ENCODE data around the gene CGA.

CGA gene

GRCh38 chr6:87110636-87111035 is 15.7 kb upstream of the CGA start:
- Histone ChIP-seq H3K36me3 (ENCODE audit: control insufficient read depth, low read length) (no peaks in the 10 kb centered on the region), H3K4me3 (ENCODE audit: low read length) (no peak overlapping the region), H3K9me2 (replicated peaks; ENCODE audit: control insufficient read depth, low read length) (no peaks in the 10 kb centered on the region), H3K9me3 (ENCODE audit: control insufficient read depth, insufficient read depth, low read length) (no peaks in the 10 kb centered on the region; the same call in 1 of the 2 replicates), H3F3A (ENCODE audit: control insufficient read depth, insufficient read depth) (no peaks in the 10 kb centered on the region), H3K4me2 (ENCODE audit: low read length) (no peak overlapping the region), H3K27me3 (ENCODE audit: control insufficient read depth, low read length) (no peaks in the 10 kb centered on the region), H4K20me1 (ENCODE audit: control insufficient read depth, insufficient read depth, low read depth, low read length) (no peaks in the 10 kb centered on the region), H3K79me2 (ENCODE audit: control insufficient read depth, low read length) (no peaks in the 10 kb centered on the region), H3K4me1 (ENCODE audit: control insufficient read depth, low read length) (peaks cover 7% of the 10 kb centered on the region; the same call in 1 of the 2 replicates), H3K27ac (ENCODE audit: low read depth, low read length) (no peak overlapping the region)
- TF ChIP-seq CTCF (IDR thresholded peaks at IDR 0.05; ENCODE audit: low read depth, low read length, poor library complexity, severe bottlenecking) (no peak), EZH2phosphoT487 (IDR thresholded peaks at IDR 0.05; ENCODE audit: borderline replicate concordance, low read length) (no peak)

- no peaks in the 10 kb centered on the region for H3K9me2 ChIP-seq (replicated peaks; ENCODE audit: control insufficient read depth, low read length)
- no peaks in the 10 kb centered on the region for H3K4me1 ChIP-seq (ENCODE audit: control insufficient read depth, low read length)
- no peak overlapping the region for H3K4me3 ChIP-seq (ENCODE audit: low read length)
- no peaks in the 10 kb centered on the region for H4K20me1 ChIP-seq (ENCODE audit: control insufficient read depth, insufficient read depth, low read depth, low read length)
- no peaks in the 10 kb centered on the region; the same call in 1 of the 2 replicates for H3K9me3 ChIP-seq (ENCODE audit: control insufficient read depth, insufficient read depth, low read length)
- no peak overlapping the region for H3K27ac ChIP-seq (ENCODE audit: low read depth, low read length)
- H3K4me2 ChIP-seq (ENCODE audit: low read length), result no peak overlapping the region
- H3K27me3 ChIP-seq (ENCODE audit: control insufficient read depth, low read length), result no peaks in the 10 kb centered on the region
- TF ChIP-seq CTCF (IDR thresholded peaks at IDR 0.05; ENCODE audit: low read depth, low read length, poor library complexity, severe bottlenecking), result no peak
- TF ChIP-seq EZH2phosphoT487 (IDR thresholded peaks at IDR 0.05; ENCODE audit: borderline replicate concordance, low read length), result no peak
- no peaks in the 10 kb centered on the region for H3F3A ChIP-seq (ENCODE audit: control insufficient read depth, insufficient read depth)
- H3K79me2 ChIP-seq (ENCODE audit: control insufficient read depth, low read length), result no peaks in the 10 kb centered on the region
- H3K36me3 ChIP-seq (ENCODE audit: control insufficient read depth, low read length), result no peaks in the 10 kb centered on the region
These were observed 10.9 kb upstream of the CGA start for GRCh38 chr6:87105823-87106222.

DNA sequence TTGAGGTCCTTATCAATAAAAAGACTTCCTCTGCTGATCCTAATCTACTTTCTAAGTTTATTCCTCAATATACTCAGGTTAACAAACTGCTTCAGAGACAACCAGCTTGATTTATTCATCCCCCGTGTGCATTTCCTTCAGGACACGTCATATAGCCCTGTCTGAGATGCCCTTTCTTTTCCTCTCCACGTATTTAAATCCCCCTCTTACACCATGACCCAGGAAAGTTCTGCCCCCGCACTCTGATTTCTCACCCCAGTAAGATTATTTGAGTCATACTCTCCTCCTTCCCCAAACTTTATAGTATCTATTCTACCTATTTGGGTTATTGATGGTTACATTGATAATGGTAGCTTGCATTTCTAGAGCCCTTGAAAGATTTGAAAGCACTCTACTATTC is 9.8 kb upstream of the CGA start:
- H3K27ac ChIP-seq (ENCODE audit: low read depth, low read length), result no peak overlapping the region
- H3K4me2 ChIP-seq (ENCODE audit: low read length), result no peak overlapping the region
- H3K79me2 ChIP-seq (ENCODE audit: control insufficient read depth, low read length), result no peaks in the 10 kb centered on the region
- no peaks in the 10 kb centered on the region for H3K4me1 ChIP-seq (ENCODE audit: control insufficient read depth, low read length)
- no peaks in the 10 kb centered on the region; the same call in 1 of the 2 replicates for H3K9me3 ChIP-seq (ENCODE audit: control insufficient read depth, insufficient read depth, low read length)
- H3K9me2 ChIP-seq (replicated peaks; ENCODE audit: control insufficient read depth, low read length), result no peaks in the 10 kb centered on the region
- no peaks in the 10 kb centered on the region for H3K36me3 ChIP-seq (ENCODE audit: control insufficient read depth, low read length)
- TF ChIP-seq EZH2phosphoT487 (IDR thresholded peaks at IDR 0.05; ENCODE audit: borderline replicate concordance, low read length) (no peak), CTCF (IDR thresholded peaks at IDR 0.05; ENCODE audit: low read depth, low read length, poor library complexity, severe bottlenecking) (no peak)
- no peaks in the 10 kb centered on the region for H4K20me1 ChIP-seq (ENCODE audit: control insufficient read depth, insufficient read depth, low read depth, low read length)
- no peaks in the 10 kb centered on the region for H3F3A ChIP-seq (ENCODE audit: control insufficient read depth, insufficient read depth)
- no peaks in the 10 kb centered on the region for H3K27me3 ChIP-seq (ENCODE audit: control insufficient read depth, low read length)
- H3K4me3 ChIP-seq (ENCODE audit: low read length), result no peak overlapping the region
